GM21619 (cell line): ENCODE measurements around the gene ELMO1.

Experiments used
- ATAC-seq: cut with Tn5 transposase; IDR thresholded peaks from one replicate; pipeline ENCODE4 v1.9.1; 2021; ENCODE audit not compliant: unreplicated experiment

Gene ELMO1

GRCh38 chr7:37448636-37449361, at the start of gene ELMO1:
TSS of gene ELMO1 (minus strand) at chr7:37448864. CDS start at chr7:37342690, 106,174 bp downstream.
- peak; percentile 88 for ATAC-seq

DNA sequence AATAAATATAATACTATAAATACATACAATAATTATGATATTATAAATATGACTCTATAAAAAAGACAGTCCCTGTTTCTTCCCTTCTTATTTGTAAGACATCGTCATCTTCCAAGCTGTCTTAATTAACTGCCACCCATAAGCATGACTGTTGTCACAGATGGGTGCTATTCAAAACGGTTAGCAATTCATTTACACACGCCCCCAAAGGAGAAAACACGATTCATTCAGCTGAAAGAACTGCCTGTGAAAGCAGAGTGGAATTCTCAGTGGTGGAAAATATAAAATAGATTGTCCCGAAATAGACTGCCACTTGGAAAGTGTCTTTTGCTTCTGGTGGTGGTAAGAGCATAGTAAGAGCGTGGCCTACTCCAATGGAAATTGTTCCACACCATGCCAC, 48.9 kb upstream of the ELMO1 start:
- ATAC-seq: no peak

DNA sequence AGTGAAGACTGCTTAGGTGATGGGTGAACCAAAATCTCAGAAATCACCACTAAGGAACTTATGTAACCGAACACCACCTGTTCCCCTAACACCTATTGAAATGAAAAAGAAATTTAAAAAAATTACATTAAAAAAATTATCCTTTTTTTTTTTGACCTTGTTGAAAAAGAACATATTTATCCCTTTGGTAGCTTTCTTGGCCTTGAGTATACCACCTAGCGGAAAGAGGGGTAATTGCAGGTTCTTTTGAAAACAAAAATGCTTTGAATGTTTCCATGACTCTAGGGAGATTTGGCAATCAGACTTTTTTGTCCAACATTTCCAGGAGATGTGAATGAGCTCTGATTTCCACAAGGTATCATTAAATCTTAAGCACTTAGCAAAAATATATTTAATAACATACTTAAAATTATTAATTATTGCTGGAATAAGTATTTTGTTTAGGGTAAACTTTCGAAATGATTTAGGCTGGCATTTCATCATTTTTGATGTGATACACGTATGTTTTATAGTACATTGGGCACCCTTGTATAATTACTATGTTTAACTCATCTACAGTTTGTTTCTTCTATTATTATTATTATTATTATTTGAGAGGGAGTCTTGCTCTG, 47.0 kb upstream of the ELMO1 start:
- ATAC-seq: no peak

GRCh38 chr7:37494926-37495325, 46.3 kb upstream of the ELMO1 start:
- ATAC-seq: no peak

DNA sequence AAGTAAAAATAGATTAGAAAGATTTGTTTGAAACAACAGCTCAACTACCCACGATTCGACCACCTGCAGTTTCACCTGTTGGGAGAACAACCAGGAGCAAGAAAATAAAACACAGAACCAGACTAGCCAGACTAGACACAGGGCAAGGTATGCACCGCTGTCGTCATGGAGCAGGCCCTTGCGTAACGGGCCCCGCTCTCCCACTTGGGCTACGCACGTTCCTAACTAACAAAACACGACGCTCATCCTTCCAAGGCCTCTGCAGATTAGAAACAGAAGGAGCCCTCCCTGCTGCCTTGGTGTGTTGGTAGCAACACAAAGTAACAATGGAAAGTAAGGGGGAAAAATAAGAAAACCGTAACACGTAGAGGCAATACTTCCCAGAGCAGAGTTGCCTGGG, 45.1 kb upstream of the ELMO1 start:
- ATAC-seq: no peak

DNA sequence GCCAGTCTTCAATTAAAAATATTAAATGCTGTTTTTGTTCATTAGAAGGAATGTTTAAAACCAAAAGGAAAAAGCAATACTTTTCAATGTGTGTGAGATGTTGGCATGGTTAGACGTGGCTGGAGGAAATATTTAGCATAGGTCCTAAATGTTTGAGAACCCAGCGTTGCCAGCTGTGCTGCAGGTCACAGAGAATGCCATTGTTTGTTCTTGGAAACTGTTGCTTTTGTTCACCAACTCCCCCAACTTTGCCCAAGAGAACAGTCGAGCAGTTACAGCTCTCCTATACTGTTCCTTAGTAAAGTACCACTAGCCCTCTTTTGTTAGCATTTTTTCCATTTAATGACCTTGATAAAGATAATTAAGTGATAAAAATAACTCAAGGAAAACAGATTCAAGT, 44.5 kb upstream of the ELMO1 start:
- ATAC-seq: no peak

DNA sequence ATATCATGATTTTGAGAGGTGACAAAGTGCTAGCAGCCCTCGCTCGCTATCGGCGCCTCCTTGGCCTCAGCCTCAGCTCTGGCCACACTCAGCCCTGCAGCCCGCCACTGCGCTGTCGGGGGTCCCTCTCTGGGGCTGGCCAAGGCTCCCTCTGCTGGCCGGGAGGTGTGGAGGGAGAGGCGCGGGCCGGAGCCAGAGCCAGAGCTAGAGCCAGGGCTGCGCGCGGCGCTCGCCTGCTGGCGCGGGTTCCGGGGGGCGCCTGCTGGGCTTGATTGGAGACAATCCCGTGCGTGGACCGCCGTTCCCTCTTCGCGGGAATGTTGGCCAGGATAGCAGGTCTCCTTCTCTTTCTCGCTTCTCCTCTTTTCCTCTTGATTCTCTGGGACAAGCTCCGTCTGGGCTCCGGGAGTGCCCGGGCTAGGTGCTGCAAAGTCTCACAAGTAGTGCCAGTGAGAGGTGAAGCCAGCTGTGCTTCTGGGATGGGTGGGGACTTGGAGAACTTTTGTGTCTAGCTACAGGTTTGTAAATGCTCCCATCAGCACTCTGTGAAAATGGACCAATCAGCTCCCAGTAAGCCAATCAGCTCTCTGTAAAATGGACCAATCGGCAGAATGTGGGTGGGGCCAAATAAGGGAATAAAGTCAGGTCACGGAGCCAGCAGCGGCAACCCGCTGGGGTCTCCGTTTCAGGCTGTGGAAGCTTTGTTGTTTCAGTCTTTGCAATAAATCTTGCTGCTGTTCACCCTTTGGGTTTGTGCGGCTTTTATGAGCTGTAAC, 43.4 kb upstream of the ELMO1 start:
- ATAC-seq: no peak

DNA sequence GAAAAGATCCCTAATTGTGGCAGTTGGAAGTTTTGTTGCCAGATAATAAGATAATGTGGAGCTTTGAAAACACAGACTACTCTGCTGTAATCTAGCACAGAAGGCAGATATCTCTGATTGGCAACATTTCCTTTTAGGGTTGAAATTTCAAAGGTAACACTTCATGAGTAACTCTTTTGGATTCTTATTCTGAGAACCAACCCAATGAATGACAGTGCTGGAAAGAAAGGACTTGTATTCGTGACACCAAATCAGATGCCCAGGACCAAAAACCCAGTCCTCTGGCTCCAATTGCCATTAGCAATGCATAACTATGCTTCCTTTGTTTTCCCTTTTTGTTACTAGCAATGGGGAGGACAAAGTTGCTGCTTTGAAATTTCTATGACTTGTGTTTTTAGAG, 41.0 kb upstream of the ELMO1 start:
- ATAC-seq: no peak

DNA sequence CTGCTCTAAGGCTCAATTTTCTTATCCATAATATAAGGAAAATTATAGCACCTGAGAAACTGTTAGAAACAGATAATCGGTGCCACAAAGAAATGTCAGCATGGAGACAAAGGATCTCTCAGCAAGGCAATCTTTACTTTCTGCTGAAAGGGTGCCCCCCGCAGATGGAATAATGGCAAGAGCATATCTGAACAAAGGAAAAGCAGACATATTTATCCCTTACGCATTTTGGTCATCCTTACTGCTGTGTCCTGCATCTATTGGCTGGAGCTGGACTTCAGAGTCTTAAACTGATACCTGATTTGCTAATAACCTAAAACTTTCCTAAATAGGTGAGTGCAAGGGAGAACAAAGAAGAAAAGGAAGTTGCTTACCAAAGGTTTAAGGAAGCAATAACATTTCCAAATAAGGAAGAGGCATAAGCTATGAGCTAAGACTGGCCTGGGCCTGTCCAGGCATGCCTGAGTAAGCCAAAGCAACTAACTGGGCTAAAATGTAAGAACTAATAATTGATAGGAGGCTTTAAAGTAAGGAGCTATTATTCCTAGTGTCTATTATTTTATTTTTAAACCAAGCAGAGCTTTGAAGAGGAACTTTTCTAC, 39.6 kb upstream of the ELMO1 start:
- ATAC-seq: no peak

DNA sequence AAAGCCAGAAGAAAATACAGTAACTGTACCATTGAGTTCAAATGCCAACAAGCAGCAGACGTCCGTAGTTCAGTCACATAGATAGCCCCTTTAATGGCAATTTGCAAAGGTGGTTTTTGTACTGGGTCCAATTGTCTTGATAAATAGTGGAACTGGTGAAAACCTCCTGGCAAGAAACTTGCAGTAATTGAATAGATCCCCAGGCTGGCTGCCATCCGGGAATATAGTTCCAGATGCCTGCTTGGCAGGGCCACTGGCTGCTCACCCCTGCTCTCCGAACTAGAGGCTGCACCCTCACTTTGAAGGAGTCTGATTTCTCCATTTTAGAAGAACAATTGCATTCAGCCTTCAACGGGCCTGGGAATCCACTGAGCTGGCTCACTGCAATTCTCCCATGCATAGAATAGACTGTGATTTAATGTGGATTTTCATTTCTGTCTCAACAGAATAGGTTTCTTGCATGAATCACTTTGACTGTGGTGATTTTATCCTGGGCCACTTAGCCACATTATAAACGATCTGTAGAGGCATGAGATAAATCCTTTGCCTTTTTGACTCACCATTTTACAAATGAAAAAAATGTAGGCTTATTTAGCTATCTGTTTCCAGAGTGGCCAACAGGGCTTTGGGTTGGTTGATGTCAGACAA, 35.9 kb upstream of the ELMO1 start:
- no peak for ATAC-seq

DNA sequence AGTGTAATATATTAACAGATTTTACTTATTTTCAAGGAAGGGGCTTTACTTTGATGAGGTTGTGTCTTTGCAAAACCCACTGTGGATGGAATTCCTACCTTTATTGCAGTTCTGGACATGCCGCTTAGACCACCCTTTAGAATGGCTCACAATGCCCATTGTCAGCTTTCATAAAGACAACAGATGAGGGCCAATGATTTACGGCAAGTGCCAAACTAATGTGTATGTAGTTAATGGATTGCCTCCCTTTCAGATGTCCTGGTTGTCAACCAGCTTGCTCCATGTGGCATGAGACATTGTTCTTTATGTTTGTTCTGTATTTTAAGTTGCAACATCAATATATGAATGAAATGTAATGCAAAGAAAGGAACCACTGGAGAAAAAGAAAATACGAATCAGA, 35.0 kb upstream of the ELMO1 start:
- no peak for ATAC-seq

DNA sequence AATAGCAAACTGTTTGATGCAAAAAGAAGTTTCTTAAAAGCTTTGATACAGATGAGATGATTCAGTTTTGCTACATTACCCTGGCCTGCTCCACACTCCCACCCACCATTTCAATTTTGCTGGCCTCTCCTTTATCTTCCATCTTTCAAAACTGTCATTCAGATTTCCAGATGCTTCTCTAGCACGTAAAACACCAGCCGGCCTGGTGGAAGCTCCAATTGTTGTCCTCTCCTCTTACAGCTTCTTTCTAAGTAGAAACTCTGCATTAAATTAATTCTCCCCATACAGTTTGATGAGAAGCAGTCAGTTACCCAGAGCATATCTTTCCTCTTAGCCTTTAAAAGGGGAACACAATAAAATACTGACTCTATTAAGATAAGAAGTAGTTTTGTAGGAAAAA, 34.3 kb upstream of the ELMO1 start:
- ATAC-seq: no peak

GRCh38 chr7:37482505-37482904, 33.8 kb upstream of the ELMO1 start:
- no peak for ATAC-seq

GRCh38 chr7:37481722-37482288, 33.1 kb upstream of the ELMO1 start:
- ATAC-seq: no peak

- no peak for ATAC-seq
Observed at GRCh38 chr7:37481154-37481553, 32.5 kb upstream of the ELMO1 start.

DNA sequence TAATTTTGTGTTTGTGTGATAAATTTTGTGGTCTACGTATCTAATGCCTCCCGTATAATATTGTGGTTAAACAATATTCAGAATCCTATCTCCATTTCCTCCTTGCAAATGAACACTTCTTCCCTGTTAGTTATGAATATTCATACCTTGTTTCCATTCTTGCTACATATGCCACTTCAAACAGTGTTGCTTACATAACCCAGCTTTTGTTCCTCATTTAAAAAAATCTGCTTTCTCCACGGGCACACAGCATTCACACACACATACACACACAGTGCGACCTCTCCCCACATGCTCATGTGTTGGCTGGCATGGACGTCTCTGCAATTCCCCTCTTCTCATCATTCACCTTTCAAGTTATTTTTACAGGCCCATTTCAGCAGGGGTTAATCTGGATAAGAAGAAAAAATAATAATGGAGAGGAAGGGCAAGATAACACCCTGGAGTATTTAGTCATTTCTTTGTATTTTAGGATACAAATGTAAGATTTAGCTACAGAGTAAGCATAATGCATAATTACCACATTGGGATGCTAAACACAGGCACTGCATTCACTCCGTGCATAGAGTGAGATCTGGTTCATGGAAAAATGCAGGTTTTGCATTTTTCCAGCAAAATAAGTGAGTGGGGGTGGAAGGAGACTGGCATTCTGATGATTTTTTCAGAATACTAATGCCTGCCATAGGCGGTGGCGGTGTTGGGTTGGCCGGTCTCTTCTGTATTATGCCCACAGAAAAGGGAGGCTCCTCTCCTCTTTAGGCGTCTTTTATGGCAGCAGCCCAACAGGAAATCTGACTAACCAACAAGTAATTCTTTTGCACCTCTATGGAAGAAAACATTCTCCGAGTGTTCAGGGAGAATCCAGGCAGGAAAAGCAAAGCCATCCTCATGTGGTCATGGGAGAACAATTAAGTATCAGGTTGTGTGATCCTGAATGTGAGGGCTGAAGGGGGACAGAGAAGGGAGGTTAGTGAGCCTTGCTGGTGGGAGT, 31.7 kb upstream of the ELMO1 start:
- no peak for ATAC-seq

DNA sequence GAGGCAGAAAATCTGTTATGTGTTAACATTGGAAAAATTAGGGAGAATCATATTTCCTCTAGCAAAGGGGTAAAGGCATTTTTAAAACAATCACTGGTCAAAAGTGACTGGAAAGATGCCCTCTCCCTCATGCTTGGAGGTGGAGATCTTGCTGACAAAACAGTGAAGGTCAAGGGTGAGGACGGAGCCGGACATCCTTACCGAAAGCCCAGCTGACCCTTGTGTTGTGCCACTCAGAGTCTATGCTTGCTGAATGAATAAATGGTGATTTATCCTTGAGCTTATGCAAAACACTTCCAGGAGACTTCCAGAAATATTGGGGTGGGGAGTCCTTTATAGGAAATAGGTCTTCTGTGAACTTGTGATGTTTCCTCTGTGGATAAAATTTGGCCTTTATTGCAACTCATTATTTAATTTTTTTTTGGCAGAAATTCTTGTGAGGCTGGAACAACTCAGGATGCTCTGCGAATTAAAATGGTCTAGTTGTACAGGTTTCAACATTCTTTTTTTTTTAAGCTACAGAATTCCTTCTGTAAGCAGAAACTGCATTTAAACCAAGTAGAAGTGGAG, 28.3 kb upstream of the ELMO1 start:
- ATAC-seq: no peak

- no peak for ATAC-seq
Observed at GRCh38 chr7:37476428-37476827, 27.8 kb upstream of the ELMO1 start.

- ATAC-seq: no peak
Observed at GRCh38 chr7:37475646-37476045, 27.0 kb upstream of the ELMO1 start.
